ENCODE results near the gene LPAR6. TPM values are rescaled to one million over a fixed set of nuclear protein-coding genes. Genes with fewer than 3 reads are reported as not detected.
"Not testable (repeated sequence)": the region's sequence is repeated elsewhere in the genome, so short reads cannot be mapped to it uniquely, and the experiment has no call there.

The LPAR6 gene
- polyA plus RNA-seq, 1 experiment = 10.5 TPM

GRCh38 chr13:48429036-48429435 lies 16.1 kb upstream of the LPAR6 start:
- TF ChIP-seq CTCF (IDR thresholded peaks at IDR 0.05; ENCODE audit: low read depth, low read length) = no peak
- Histone ChIP-seq H3K4me3 (ENCODE audit: low read depth, low read length) (no peak overlapping the region), H3K27me3 (ENCODE audit: control insufficient read depth, insufficient read depth, low read length) (no peaks in the 10 kb centered on the region), H3K27ac (ENCODE audit: low read depth, low read length) (no peak overlapping the region), H3K9me3 (ENCODE audit: control insufficient read depth, insufficient read depth, low read length) (no peaks in the 10 kb centered on the region; the same call in 1 of the 2 replicates)
- POLR2A ChIA-PET = no interaction called here
- no peak for DNase-seq (ENCODE audit: low read depth, low spot score)
- CTCF ChIA-PET = interaction anchor here (0.7 kb wide), 1 partner anchor 16 kb away, joined by 3 read pairs; the partner anchor contains the start of gene LPAR6

GRCh38 chr13:48426755-48427298 lies 13.9 kb upstream of the LPAR6 start:
- H3K9me3 ChIP-seq (ENCODE audit: control insufficient read depth, insufficient read depth, low read length); CTCF ChIA-PET; H3K4me3 ChIP-seq (ENCODE audit: low read depth, low read length); H3K27me3 ChIP-seq (ENCODE audit: control insufficient read depth, insufficient read depth, low read length); H3K27ac ChIP-seq (ENCODE audit: low read depth, low read length); POLR2A ChIA-PET; DNase-seq (ENCODE audit: low read depth, low spot score): not testable (repeated sequence)

GRCh38 chr13:48426052-48426451 lies 13.1 kb upstream of the LPAR6 start:
- no peak overlapping the region for H3K4me3 ChIP-seq (ENCODE audit: low read depth, low read length)
- H3K27me3 ChIP-seq (ENCODE audit: control insufficient read depth, insufficient read depth, low read length) = no peaks in the 10 kb centered on the region
- TF ChIP-seq CTCF (IDR thresholded peaks at IDR 0.05; ENCODE audit: low read depth, low read length) = no peak
- no peak overlapping the region for H3K27ac ChIP-seq (ENCODE audit: low read depth, low read length)
- H3K9me3 ChIP-seq (ENCODE audit: control insufficient read depth, insufficient read depth, low read length) = no peaks in the 10 kb centered on the region; the same call in 1 of the 2 replicates
- no peak for DNase-seq (ENCODE audit: low read depth, low spot score)
- ChIA-PET CTCF (interaction anchor here (0.9 kb wide), 1 partner anchor 13 kb away, joined by 3 read pairs; no protein-coding TSS in a partner anchor), POLR2A (no interaction called here)

- POLR2A ChIA-PET = no interaction called here
- H3K9me3 ChIP-seq (ENCODE audit: control insufficient read depth, insufficient read depth, low read length) = no peaks in the 10 kb centered on the region; the same call in 1 of the 2 replicates
- H3K27ac ChIP-seq (ENCODE audit: low read depth, low read length) = no peak overlapping the region
- no peak overlapping the region for H3K4me3 ChIP-seq (ENCODE audit: low read depth, low read length)
- H3K27me3 ChIP-seq (ENCODE audit: control insufficient read depth, insufficient read depth, low read length) = no peaks in the 10 kb centered on the region
- TF ChIP-seq CTCF (IDR thresholded peaks at IDR 0.05; ENCODE audit: low read depth, low read length) = no peak
- CTCF ChIA-PET = no interaction called here
- no peak for DNase-seq (ENCODE audit: low read depth, low spot score)
These were observed 11.3 kb upstream of the LPAR6 start for GRCh38 chr13:48424212-48424611.

GRCh38 chr13:48422003-48422402 lies 9.1 kb upstream of the LPAR6 start:
- CTCF ChIA-PET; H3K27ac ChIP-seq (ENCODE audit: low read depth, low read length); H3K9me3 ChIP-seq (ENCODE audit: control insufficient read depth, insufficient read depth, low read length); DNase-seq (ENCODE audit: low read depth, low spot score); H3K4me3 ChIP-seq (ENCODE audit: low read depth, low read length); H3K27me3 ChIP-seq (ENCODE audit: control insufficient read depth, insufficient read depth, low read length): not testable (repeated sequence)
- POLR2A ChIA-PET = interaction anchor here (0.6 kb wide), 1 partner anchor 29 kb away, joined by 4 read pairs; no protein-coding TSS in a partner anchor

GRCh38 chr13:48415516-48415915 lies 2.6 kb upstream of the LPAR6 start:
- TF ChIP-seq CTCF (IDR thresholded peaks at IDR 0.05; ENCODE audit: low read depth, low read length) = no peak
- ChIA-PET POLR2A (interaction anchor here (0.6 kb wide), 1 partner anchor 39 kb away, joined by 3 read pairs; no protein-coding TSS in a partner anchor), CTCF (no interaction called here)
- no peak overlapping the region for H3K27ac ChIP-seq (ENCODE audit: low read depth, low read length)
- no peak for DNase-seq (ENCODE audit: low read depth, low spot score)
- H3K4me3 ChIP-seq (ENCODE audit: low read depth, low read length) = no peak overlapping the region
- H3K9me3 ChIP-seq (ENCODE audit: control insufficient read depth, insufficient read depth, low read length) = peaks cover 3% of the 10 kb centered on the region; the same call in 1 of the 2 replicates
- no peaks in the 10 kb centered on the region for H3K27me3 ChIP-seq (ENCODE audit: control insufficient read depth, insufficient read depth, low read length)
